ELF-1 (cell line): Measurements from ENCODE around the gene SLC37A1.

Experiments
- DNase-seq: peaks from one replicate; pipeline ENCODE4 v3.0.0-alpha.2; 2016; ENCODE audit warnings: low read depth, low spot score

Gene SLC37A1

GRCh38 chr21:42478504-42478903 lies 35.1 kb upstream of the SLC37A1 start:
- DNase-seq = no peak

- DNase-seq = no peak
Observed at GRCh38 chr21:42479582-42479981, 34.1 kb upstream of the SLC37A1 start.

DNA sequence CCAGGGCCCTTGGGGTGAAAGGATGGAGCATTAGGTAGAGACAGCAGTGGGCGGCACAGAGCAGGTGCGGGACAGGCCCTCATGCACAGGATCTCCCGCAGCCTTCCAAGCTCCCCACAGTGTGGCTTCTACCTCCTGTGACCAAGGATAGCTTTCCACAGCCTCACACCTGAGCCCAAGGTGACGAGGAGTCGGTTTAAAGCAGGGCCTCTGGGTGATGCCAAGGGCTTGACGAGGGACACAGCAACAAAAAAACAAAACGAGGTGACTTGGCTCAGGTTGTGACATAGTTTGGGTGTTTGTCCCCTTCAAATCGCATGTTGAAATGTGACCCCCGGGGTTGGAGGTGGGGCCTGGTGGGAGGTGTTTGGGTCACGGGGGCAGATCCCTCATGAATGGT lies 32.9 kb upstream of the SLC37A1 start:
- DNase-seq = no peak

DNA sequence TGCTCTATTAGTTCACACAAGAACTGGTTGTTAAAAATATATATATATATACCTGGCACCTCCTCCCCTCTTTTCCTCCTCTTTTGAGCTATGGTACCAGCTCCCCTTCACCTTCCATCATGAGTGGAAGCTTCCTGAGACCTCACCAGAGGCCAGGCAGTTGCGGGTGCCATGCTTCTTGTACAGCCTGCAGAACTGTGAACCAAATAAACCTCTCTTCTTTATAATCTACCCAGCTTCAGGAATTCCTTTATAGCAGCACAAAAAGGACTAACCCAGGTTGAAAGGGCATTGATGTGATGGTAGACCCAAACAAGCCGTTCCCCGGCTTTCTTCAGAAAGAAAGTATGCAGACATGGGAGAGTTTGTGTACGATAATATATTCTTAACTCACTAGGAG lies 32.5 kb upstream of the SLC37A1 start:
- DNase-seq = no peak

DNA sequence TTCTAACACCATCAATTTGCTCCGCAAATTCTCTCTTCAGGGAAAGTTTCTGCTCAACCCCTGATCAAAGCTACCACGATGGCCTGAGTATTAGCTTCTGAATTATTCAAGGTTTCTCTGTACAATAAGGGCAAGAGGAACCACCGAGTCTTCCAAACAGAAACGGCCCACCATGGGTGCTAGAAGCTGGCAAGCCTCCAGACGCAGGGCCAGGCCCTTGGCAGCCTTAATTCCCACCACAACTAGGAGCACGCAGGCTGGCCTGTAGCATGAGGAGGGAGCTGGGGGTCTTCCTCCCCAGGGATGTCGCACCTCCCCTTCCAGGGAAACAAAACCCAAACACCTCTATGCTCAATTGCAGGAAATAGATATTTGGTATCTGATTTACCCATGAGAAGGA lies 28.7 kb upstream of the SLC37A1 start:
- no peak for DNase-seq

DNA sequence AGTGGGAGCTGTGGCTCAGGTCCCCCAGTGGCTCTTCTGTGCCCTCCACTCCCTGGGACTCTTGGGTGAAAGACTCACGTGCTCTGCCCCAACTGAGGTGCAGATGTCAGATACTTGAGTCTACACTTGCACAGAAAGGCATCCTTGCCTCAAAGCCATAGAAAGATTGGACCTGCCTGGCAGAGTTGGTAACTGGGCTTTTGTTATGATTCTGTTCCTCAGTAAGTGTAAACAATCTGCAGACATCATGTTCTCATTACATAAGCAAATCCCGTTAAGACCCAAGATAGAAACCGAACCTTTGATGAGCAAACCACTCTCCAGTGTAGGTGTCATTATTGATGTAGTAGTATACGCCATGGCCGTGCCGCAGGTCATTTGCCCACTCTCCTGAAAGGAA lies 27.6 kb upstream of the SLC37A1 start:
- no peak for DNase-seq

DNA sequence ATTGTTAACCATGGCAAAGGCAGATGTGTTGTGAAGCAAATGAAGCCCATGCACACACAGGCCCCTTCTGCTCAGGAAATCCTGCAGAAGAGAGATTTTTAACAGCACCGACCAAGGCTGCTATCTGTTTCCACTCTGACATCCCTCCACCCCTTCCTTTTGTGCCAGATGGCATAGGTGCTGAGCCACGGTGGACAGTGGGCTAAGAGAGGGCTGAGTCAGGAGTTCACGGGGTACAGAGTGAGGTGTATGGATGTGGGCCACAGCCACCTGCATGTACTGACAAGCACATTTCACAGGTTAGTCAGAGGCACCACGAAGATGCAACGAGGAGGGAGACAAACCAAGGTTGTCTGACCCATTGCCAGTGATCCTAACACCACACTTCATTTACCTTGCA lies 27.1 kb upstream of the SLC37A1 start:
- no peak for DNase-seq

- DNase-seq = no peak
Observed at GRCh38 chr21:42489006-42489563, 24.6 kb upstream of the SLC37A1 start.

DNA sequence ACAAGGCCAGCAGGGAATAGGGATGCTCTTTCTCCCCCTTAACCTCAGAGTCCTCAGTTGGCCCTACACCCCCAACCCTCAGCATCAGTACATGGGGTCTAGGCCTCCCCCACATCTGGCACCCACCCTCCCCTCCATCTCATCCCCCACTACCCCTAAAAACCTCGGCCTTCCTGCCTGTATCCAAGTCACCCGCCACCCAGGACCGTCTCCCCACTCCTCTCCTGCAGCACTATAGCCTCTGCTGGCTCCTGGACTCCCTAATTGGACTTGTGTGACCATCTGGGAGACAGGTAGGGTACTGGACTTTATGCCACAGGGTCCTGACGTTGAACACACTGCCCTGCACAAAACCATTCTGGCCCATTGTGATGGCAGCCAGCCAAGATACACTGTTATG lies 23.7 kb upstream of the SLC37A1 start:
- no peak for DNase-seq

DNA sequence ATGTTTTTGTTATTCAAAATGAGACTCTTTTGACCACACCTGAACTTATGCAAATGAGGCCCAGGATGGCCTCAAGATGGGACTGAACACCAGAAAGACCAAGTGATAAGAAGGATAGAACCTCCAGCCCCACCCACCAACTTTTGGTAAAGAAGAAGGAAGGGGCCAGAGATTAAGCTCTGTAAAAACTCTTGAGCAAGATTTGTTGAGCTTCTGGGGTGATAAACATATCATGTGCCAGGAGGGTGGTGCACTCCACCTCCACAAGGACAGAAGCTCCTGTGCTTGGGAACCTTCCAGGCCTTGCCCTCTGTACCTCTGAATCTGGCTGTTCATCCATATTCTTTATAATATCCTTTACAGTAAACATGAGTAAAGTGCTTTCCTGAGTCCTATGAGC lies 22.9 kb upstream of the SLC37A1 start:
- DNase-seq = no peak

GRCh38 chr21:42491328-42491727 lies 22.3 kb upstream of the SLC37A1 start:
- DNase-seq = no peak

DNA sequence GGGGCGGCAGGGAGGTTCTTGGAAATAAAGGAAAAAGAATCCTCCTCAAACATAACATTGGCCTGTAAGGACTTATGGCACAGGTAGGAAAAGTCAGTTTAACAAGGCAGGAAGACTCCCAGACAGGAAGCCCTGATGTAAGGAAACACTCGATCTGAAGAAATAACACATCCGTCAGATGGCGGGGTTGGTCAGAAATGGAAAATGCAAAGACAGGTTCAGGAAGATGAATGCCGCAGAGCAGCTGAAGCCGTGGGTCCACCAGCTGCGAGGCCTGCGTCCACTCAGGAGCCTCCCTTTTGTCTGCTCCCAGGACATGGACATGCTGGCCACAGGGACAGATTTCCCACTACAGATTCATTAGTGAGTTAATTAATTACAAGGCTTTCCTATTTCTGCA lies 21.5 kb upstream of the SLC37A1 start:
- DNase-seq = no peak

- DNase-seq = no peak
Observed at GRCh38 chr21:42493109-42494060, 20.3 kb upstream of the SLC37A1 start.

DNA sequence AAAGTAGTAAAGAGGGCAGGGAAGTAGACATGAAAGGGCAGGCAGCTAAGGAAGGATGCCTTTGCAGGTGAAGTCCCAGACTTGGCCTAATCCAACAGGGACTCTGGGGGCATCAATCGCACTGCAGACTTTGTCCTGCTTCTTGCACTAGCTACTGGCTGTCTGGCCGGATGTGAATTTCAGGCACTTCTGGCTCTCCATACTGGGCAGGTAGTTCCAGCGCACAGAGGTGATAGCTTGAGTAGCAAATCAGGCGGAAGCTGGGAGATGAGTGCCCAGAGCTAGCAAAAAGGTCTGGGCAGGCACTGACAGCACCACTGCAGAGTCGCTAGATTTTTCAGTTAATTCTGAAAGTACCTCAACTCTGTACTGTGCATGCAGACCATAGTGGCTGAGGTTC lies 18.6 kb upstream of the SLC37A1 start:
- DNase-seq = no peak

- no peak for DNase-seq
Observed at GRCh38 chr21:42495765-42496119, 17.9 kb upstream of the SLC37A1 start.

- peak; percentile 100 for DNase-seq
Observed at GRCh38 chr21:42496120-42496838, 17.4 kb upstream of the SLC37A1 start, which contains the start of gene RSPH1. Gene RSPH1, minus strand, starts transcription at chr21:42496224. Its CDS starts 38 bp downstream, at chr21:42496186.

GRCh38 chr21:42496839-42497202 lies 16.8 kb upstream of the SLC37A1 start:
- DNase-seq = no peak

GRCh38 chr21:42498012-42498411 lies 15.6 kb upstream of the SLC37A1 start:
- no peak for DNase-seq

DNA sequence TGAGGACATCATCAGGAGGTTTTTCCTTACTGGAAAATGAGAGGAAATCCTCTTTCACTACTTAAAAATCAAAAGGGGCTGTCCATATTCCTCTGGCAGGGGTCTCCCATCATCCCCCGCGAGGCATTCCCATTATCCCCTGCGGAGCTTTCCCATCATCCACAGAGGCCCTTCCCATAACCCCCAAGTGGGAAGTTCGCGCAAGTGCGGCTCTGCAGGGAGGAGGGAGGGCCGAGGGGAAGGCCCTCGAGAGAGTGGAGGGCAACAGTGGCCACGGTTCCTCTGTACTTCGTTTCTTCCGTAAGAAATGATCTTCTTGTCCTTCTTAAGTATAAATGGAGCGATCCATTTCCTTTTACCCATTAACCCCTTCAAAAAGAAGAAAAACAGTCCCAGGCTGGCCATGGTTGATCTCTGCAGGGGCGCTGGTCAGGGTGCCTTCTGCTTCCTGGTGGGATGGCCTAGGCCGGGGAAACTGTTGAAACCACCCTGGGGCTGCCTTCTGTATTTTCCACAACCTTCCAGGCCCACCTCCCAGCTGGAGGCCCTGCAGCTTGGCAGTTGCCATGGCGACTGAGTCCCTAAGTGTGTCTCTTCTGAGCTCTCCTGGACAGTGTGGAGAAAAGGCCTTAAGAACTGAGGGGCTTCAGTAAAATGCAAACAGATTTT lies 14.1 kb upstream of the SLC37A1 start:
- peak; percentile 61 for DNase-seq

DNA sequence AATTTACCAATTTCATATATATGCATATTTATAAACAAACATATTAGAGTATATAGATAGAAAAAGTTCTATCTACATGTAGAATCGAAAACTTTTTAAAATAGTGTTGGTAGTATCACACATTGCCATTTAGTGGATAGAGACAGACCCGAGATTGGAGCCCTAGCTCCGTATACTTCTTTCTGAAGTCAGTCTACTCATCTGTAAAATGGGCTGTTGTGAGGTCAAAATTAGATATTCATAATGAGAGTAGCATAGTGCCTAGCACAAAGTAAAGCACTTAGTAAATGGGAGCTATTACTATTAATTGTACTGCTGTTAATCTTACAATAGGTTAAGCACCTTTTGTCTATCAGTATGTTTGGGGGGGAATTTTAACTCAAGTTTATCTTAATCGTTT lies 13.4 kb upstream of the SLC37A1 start:
- DNase-seq = no peak

DNA sequence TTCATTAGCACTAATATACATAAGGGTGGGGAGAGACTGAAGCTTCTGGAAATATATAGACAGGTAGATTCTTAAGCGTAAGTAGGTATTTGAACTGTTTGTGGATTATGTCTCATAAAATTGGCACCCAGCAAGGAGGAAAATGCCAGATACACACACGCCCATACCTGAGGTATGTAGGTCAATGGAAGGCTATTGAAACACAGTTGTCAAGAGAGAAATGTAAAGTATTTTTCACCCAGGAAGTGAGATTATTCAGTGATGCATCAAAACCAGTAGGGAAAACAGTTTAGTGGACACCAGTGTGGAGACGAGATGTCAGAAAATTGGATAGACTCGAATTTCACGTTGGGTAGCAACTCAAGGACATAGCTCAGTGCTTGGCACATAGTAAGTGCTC lies 12.9 kb upstream of the SLC37A1 start:
- no peak for DNase-seq

- no peak for DNase-seq
Observed at GRCh38 chr21:42503711-42504110, 9.9 kb upstream of the SLC37A1 start.
